Measurements from ENCODE around the gene CAPN3. TPM values are rescaled to one million over a fixed set of nuclear protein-coding genes. Genes with fewer than 3 reads are reported as not detected.

Gene CAPN3
- total RNA-seq, 1 donor from 2014 or later = 4.1 TPM

- DNase-seq (ENCODE audit: extremely low read depth, low read depth, low spot score) = no peak
These were observed 90.6 kb downstream of the CAPN3 start for GRCh38 chr15:42449770-42450424.

GRCh38 chr15:42450425-42450790 lies 91.1 kb downstream of the CAPN3 start:
- no peak for DNase-seq (ENCODE audit: extremely low read depth, low read depth, low spot score)

DNA sequence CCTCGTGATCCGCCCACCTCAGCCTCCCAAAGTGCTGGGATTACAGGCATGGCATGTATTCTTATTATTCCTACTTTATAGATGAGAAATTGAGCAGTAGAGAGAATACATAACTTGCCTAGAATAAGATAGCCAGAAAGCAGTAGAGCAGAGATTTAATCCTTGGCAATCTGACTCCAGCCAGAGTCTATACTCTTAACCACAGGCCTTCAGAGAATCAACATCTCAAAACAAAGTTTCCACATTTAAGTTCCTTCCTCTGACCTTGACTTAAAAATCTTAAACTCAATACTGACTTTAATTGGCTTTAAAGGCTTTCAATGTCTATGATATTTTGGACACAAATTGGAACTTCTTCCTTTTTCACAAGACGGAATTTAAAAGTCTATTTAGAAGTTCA lies 94.5 kb downstream of the CAPN3 start:
- no peak for DNase-seq (ENCODE audit: extremely low read depth, low read depth, low spot score)

- DNase-seq (ENCODE audit: extremely low read depth, low read depth, low spot score) = no peak
These were observed 97.2 kb downstream of the CAPN3 start for GRCh38 chr15:42456531-42456930.

GRCh38 chr15:42456971-42457370 lies 97.7 kb downstream of the CAPN3 start:
- no peak for DNase-seq (ENCODE audit: extremely low read depth, low read depth, low spot score)

- peak; percentile 39 for DNase-seq (ENCODE audit: extremely low read depth, low read depth, low spot score)
These were observed 98.4 kb downstream of the CAPN3 start for GRCh38 chr15:42457445-42458442.

- DNase-seq (ENCODE audit: extremely low read depth, low read depth, low spot score) = no peak
These were observed 102.0 kb downstream of the CAPN3 start for GRCh38 chr15:42461261-42461660.

Other genes with a start within 250 kb of the CAPN3 start
- not detected in 2 replicates for gene PLA2G4F, start 202.9 kb upstream of the CAPN3 start, total RNA-seq
- 53.6 and 57.1 TPM in 2 replicates for gene VPS39, start 151.2 kb upstream of the CAPN3 start, total RNA-seq
- gene GANC, start 86.3 kb upstream of the CAPN3 start, total RNA-seq = 12.1 and 14.1 TPM in 2 replicates
- 25.8 and 27.7 TPM in 2 replicates for gene TMEM87A, start 86.1 kb upstream of the CAPN3 start, total RNA-seq
- 28.5 and 34.4 TPM in 2 replicates for gene ZNF106, start 131.6 kb downstream of the CAPN3 start, total RNA-seq
- gene SNAP23, start 136.1 kb downstream of the CAPN3 start, total RNA-seq = 106 and 118 TPM in 2 replicates
- 18.8 and 26.3 TPM in 2 replicates for gene LRRC57, start 189.3 kb downstream of the CAPN3 start, total RNA-seq
- 48.7 and 52.0 TPM in 2 replicates for gene HAUS2, start 189.3 kb downstream of the CAPN3 start, total RNA-seq
- gene STARD9, start 216.1 kb downstream of the CAPN3 start, total RNA-seq = 8.7 and 18.2 TPM in 2 replicates

All from glomerular endothelial cell (primary cell).